ENCODE measurements around the gene ATG7.

DNA sequence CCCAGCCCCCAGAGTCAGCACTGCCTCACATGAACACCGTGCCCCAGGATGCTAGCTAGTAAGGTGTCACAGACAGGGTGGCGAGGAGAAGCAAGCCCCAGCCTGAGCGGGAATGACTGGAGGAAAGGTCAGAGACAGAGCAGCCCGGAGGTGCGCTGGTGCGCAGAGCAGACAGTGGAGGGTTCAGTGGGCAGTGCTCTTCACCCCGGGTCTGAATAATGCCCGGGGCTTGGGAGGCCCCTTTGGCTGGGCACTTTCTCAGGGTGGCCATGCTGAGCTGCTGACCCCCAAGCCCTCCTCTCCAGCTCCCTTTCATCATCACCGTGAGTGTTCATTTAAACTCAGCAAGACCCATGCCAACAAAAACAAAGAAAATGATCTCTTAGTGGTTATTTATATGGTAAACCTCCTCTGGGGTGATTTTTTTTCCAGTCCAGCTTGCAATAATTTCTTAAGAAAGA lies 260.8 kb downstream of the ATG7 start:
- TF ChIP-seq JUND (IDR thresholded peaks at IDR 0.05) (no peak), RAD21 (IDR thresholded peaks at IDR 0.05) (no peak), GABPA (IDR thresholded peaks at IDR 0.05 in 1 of 2, conservative IDR thresholded peaks at IDR 0.05 in 1 of 2) (no peak), YY1 (IDR thresholded peaks at IDR 0.05) (no peak), HNF4A (conservative IDR thresholded peaks at IDR 0.05) (no peak), FOXA1 (IDR thresholded peaks at IDR 0.05) (no peak), FOXA2 (IDR thresholded peaks at IDR 0.05) (no peak)
- TF ChIP-seq, protein P1, sequence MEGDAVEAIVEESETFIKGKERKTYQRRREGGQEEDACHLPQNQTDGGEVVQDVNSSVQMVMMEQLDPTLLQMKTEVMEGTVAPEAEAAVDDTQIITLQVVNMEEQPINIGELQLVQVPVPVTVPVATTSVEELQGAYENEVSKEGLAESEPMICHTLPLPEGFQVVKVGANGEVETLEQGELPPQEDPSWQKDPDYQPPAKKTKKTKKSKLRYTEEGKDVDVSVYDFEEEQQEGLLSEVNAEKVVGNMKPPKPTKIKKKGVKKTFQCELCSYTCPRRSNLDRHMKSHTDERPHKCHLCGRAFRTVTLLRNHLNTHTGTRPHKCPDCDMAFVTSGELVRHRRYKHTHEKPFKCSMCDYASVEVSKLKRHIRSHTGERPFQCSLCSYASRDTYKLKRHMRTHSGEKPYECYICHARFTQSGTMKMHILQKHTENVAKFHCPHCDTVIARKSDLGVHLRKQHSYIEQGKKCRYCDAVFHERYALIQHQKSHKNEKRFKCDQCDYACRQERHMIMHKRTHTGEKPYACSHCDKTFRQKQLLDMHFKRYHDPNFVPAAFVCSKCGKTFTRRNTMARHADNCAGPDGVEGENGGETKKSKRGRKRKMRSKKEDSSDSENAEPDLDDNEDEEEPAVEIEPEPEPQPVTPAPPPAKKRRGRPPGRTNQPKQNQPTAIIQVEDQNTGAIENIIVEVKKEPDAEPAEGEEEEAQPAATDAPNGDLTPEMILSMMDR (IDR thresholded peaks at IDR 0.05; ENCODE audit: low read depth, low read length, missing input control), result no peak
- TF ChIP-seq, protein P2, sequence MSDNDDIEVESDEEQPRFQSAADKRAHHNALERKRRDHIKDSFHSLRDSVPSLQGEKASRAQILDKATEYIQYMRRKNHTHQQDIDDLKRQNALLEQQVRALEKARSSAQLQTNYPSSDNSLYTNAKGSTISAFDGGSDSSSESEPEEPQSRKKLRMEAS (IDR thresholded peaks at IDR 0.05), result no peak
- TF ChIP-seq, protein P3, sequence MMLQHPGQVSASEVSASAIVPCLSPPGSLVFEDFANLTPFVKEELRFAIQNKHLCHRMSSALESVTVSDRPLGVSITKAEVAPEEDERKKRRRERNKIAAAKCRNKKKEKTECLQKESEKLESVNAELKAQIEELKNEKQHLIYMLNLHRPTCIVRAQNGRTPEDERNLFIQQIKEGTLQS (IDR thresholded peaks at IDR 0.05), result no peak
